Ishikawa (cell line): ENCODE results near the gene TBC1D2.
A peak's percentile ranks its signal among the peaks of the same experiment; 100 is the strongest.

Experiments used
- CEBPB ChIP-seq: IDR thresholded peaks from 2 replicates; pipeline ENCODE4 v1.6.1; 2012
- CREB1 ChIP-seq: IDR thresholded peaks from 2 replicates; pipeline ENCODE4 v1.6.1; 2012; ENCODE audit warnings: low read depth
- EGR1 ChIP-seq: IDR thresholded peaks from 2 replicates; pipeline ENCODE4 v1.6.1; 2012
- EP300 ChIP-seq: IDR thresholded peaks from 2 replicates; pipeline ENCODE4 v1.6.1; 2012; ENCODE audit warnings: borderline replicate concordance
- FOXM1 ChIP-seq: IDR thresholded peaks from 2 replicates; pipeline ENCODE4 v1.6.1; 2012; ENCODE audit warnings: low read depth, borderline replicate concordance
- NFIC ChIP-seq: IDR thresholded peaks from 2 replicates; pipeline ENCODE4 v1.6.1; 2012
- RAD21 ChIP-seq: IDR thresholded peaks from 2 replicates; pipeline ENCODE4 v1.6.1; 2012; ENCODE audit warnings: low read depth
- TAF1 ChIP-seq: IDR thresholded peaks from 2 replicates; pipeline ENCODE4 v1.6.1; 2012; ENCODE audit warnings: low read depth, mild to moderate bottlenecking
- TCF12 ChIP-seq: IDR thresholded peaks from 2 replicates; pipeline ENCODE4 v1.6.1; 2012; ENCODE audit warnings: low read depth
- TEAD4 ChIP-seq: IDR thresholded peaks from 2 replicates; pipeline ENCODE4 v1.6.1; 2012
- YY1 ChIP-seq: IDR thresholded peaks from 2 replicates; pipeline ENCODE4 v1.6.1; 2012; ENCODE audit warnings: low read depth
- ZBTB7A ChIP-seq: IDR thresholded peaks from 2 replicates; pipeline ENCODE4 v1.6.1; 2012; ENCODE audit warnings: low read depth
- TF ChIP-seq, protein P1 (sequence below): IDR thresholded peaks from 2 replicates; pipeline ENCODE4 v1.6.1; 2012
- TF ChIP-seq, protein P2 (sequence below): IDR thresholded peaks from 2 replicates; pipeline ENCODE4 v1.6.1; 2012; ENCODE audit warnings: low read depth, mild to moderate bottlenecking
- TF ChIP-seq, protein P3 (sequence below): IDR thresholded peaks from 2 replicates; pipeline ENCODE4 v1.6.1; 2012

The TBC1D2 gene

DNA sequence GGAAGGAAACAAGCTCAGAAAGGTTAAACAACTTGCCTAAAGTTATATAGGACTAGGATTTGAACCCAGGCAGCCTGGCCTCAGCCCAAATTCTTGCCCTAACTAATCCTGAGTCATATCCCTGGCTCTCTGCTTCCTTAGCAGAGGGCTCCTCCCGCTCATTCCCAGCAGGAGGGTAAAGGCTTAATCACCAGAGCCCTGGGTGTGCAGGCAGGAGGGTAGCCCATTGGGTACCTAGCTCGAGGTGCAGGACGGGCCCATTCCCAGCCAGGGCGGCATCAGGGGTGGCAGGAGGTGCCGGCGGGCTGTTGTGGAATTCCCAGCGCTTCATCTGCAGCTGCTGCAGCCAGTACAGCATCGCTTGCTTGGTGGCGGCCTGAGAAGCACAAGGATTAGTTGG lies 3.9 kb downstream of the TBC1D2 start:
- TF ChIP-seq ZBTB7A, result no peak
- TF ChIP-seq TEAD4, result peak; percentile 66
- TF ChIP-seq, protein P1, sequence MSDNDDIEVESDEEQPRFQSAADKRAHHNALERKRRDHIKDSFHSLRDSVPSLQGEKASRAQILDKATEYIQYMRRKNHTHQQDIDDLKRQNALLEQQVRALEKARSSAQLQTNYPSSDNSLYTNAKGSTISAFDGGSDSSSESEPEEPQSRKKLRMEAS, result peak; percentile 36
- peak; percentile 40; the same call in 1 of the 2 replicates for TF ChIP-seq TCF12
- no peak for TF ChIP-seq EGR1
- TF ChIP-seq RAD21, result 0 out of 2 replicates have a peak, but pooled peaks have one; percentile 15
- TF ChIP-seq FOXM1, result no peak
- TF ChIP-seq, protein P2, sequence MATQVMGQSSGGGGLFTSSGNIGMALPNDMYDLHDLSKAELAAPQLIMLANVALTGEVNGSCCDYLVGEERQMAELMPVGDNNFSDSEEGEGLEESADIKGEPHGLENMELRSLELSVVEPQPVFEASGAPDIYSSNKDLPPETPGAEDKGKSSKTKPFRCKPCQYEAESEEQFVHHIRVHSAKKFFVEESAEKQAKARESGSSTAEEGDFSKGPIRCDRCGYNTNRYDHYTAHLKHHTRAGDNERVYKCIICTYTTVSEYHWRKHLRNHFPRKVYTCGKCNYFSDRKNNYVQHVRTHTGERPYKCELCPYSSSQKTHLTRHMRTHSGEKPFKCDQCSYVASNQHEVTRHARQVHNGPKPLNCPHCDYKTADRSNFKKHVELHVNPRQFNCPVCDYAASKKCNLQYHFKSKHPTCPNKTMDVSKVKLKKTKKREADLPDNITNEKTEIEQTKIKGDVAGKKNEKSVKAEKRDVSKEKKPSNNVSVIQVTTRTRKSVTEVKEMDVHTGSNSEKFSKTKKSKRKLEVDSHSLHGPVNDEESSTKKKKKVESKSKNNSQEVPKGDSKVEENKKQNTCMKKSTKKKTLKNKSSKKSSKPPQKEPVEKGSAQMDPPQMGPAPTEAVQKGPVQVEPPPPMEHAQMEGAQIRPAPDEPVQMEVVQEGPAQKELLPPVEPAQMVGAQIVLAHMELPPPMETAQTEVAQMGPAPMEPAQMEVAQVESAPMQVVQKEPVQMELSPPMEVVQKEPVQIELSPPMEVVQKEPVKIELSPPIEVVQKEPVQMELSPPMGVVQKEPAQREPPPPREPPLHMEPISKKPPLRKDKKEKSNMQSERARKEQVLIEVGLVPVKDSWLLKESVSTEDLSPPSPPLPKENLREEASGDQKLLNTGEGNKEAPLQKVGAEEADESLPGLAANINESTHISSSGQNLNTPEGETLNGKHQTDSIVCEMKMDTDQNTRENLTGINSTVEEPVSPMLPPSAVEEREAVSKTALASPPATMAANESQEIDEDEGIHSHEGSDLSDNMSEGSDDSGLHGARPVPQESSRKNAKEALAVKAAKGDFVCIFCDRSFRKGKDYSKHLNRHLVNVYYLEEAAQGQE, result no peak
- TF ChIP-seq EP300, result peak; percentile 47; the same call in 1 of the 2 replicates
- no peak for TF ChIP-seq CREB1
- TF ChIP-seq YY1, result no peak
- TF ChIP-seq TAF1, result no peak
- TF ChIP-seq CEBPB, result no peak
- TF ChIP-seq, protein P3, sequence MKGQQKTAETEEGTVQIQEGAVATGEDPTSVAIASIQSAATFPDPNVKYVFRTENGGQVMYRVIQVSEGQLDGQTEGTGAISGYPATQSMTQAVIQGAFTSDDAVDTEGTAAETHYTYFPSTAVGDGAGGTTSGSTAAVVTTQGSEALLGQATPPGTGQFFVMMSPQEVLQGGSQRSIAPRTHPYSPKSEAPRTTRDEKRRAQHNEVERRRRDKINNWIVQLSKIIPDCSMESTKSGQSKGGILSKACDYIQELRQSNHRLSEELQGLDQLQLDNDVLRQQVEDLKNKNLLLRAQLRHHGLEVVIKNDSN, result 0 out of 2 replicates have a peak, but pooled peaks have one; percentile 25
- peak; percentile 82 for TF ChIP-seq NFIC

DNA sequence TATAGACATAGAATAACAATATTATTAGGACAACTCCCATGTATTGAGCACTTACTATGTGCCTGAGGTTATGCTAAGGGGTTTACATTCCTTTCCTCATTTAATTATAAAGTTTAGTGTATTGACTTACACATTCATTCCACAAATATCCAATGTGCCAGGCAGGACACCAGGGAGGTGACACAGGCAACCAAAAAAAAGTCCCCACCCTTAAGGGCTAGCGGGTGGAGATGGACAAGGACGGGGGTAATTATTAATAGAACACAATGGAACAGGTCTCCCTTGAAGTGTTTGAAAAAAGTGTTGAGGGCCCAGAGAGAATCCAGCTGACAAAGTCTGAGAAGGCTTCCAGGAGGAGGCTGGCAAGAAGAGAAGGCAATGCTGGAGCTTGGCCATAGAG lies 5.7 kb downstream of the TBC1D2 start:
- TF ChIP-seq EGR1 (no peak), TAF1 (no peak), ZBTB7A (no peak), CREB1 (no peak), TEAD4 (no peak), RAD21 (no peak), TCF12 (no peak), FOXM1 (no peak), NFIC (no peak), CEBPB (no peak), EP300 (no peak)
- TF ChIP-seq, protein P3, result no peak
- TF ChIP-seq, protein P2, result no peak
- TF ChIP-seq, protein P1, result no peak

DNA sequence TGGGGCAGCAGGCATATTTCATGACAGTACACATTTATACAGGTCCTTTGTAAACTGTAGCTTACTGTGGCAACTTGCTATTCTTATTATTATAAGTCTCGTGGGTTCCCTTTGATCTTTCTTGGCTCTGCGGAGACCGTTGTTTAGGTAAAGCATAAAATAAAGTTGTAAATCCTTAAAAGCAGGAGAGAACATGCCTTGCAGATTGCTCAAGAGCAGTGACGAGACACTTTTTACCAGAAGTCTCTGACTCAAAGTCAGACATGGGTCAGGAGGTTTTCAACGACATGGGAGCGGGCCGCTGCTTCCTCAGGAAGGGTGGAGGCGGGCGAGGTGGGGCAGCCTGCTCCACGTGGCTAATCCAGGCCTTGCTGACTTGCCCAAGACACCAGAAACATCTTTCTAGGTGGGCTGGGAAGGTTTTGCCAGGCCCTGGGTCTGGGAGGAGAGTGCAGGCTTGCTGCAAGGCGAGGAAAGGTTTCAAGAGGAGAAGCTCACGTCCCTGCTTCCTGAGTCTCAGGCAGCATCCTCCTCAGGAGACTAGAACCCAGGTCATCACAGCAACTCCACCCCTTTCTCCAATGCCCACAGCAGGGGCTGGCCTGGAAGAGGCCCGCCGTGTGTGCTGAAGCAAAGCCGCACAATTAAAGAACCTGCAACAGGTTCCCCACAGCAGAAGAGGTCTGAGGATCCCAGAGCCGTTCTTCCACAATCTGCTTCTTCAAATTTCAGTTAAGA lies 6.5 kb downstream of the TBC1D2 start:
- TF ChIP-seq, protein P1, result 0 out of 2 replicates have a peak, but pooled peaks have one; percentile 55
- TF ChIP-seq, protein P2, result no peak
- no peak for TF ChIP-seq TCF12
- no peak for TF ChIP-seq ZBTB7A

DNA sequence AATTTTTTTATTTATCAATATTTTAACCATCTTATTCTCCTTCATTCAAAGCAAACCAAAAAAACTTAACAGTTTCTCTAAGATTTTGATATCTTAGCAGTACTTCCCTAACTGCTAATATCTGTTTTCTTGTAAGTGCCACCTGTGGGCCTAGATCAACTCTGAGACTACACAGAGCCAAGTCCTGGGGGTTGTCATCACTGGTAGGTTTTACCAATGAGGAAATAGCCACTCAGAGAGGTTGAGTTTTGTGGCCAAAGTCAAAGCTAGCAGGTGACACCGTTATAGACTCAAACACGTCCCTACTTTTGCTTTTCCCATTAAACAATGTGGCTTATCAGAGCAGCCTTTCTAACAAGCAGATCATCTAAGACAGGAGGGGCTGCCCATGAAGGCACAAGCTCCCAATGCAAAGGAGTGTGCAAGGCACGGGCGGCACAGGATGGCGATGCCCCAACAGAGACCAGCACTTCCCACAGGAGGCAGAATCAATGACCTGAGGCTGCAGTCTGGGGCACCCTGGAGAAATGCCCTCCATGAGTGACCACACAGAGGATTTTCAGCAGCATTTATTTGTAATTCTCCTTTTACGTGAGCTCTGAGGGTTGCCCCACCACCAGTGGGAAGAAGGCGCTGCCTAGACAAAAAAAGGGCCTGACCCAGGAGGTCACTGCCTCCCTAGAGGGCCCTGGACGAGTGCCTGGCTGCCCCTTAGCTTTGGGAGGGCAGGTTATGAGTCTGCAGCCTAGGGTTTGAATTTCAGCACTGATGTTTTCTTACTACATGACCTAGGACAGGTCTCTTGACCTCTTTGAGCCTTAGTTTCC lies 7.4 kb downstream of the TBC1D2 start:
- TF ChIP-seq, protein P1, result no peak
- no peak for TF ChIP-seq TEAD4
- TF ChIP-seq, protein P2, result no peak
- TF ChIP-seq CEBPB, result no peak
- no peak for TF ChIP-seq RAD21
- no peak for TF ChIP-seq EP300
- no peak for TF ChIP-seq FOXM1
- TF ChIP-seq EGR1, result no peak
